HT1080 (cell line): ENCODE data around the gene SNX24. TPM values are rescaled to one million over a fixed set of nuclear protein-coding genes. Genes with fewer than 3 reads are reported as not detected.

Source experiments
- DNase-seq: peaks from one replicate; pipeline ENCODE4 v3.0.0-alpha.2; 2015; ENCODE audit warnings: low read depth
- total RNA-seq: library from RNA; depleted of rRNA; stranded (reverse); fragments of >200 nt; shearing (Covaris generic); gene quantifications from 2 replicates; pipeline ENCODE4 v1.2.3, GENCODE V29; 2014

Gene SNX24
- total RNA-seq, 1 experiment from 2014 or later = 9.3 TPM

DNA sequence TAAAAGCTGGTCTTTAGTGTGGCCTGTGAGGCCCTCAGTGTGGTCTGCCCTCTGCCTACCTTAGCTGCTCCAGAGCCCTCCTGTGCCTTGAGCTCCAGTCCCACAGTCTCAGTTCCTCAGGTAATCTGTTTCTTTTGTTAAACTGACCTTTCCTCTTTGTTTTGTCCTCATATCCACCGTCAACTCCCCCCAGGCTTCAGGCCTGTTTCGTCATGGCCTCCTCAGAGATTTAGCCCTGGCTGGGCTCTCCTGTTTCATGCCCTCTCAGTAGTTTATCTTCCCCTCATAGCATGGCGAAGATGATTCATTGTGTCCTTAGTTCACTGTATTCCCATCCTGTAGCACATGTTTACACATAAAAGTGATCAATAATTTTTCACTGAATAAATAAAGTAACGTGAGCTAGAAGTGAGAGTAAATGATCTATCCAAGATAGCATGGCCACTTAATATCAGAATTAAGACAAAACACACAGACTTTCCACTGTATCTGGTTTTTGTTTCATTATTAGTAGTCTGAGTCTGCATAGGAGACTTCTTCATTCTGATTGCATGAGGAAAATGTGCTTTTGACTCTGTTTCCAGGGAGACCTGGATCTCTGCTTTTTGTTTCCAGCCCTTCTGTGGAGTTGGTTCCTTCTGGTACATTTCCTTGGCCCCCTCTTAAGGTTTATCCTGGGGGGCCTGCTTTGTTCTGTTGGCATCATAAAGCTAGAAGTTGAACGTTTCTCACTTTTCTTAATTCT is 70.5 kb downstream of the SNX24 start:
- DNase-seq = no peak

GRCh38 chr5:122916490-122916889 is 71.1 kb downstream of the SNX24 start:
- no peak for DNase-seq

GRCh38 chr5:122919969-122920368 is 74.6 kb downstream of the SNX24 start:
- no peak for DNase-seq

GRCh38 chr5:122921826-122922225 is 76.4 kb downstream of the SNX24 start:
- no peak for DNase-seq

DNA sequence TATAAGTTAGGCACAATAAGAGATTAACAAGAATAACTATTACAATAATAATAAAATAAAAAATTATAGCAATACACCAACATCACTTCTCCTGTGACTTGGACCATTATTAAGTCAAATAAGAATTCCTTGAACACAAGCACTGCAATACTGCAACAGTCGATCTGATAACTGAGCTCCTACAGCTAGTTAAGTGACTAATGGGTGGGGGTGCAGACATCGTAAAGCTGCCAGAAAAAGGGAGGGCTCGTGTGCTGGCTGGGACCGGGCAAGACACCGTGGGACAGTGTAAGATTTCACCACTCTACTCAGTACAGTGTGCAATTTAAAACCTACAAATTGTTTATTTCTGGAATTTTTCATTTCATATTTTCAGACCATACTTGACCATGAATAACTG is 78.8 kb downstream of the SNX24 start:
- DNase-seq = no peak

- no peak for DNase-seq
Measured at GRCh38 chr5:122924719-122925395, 79.4 kb downstream of the SNX24 start.

DNA sequence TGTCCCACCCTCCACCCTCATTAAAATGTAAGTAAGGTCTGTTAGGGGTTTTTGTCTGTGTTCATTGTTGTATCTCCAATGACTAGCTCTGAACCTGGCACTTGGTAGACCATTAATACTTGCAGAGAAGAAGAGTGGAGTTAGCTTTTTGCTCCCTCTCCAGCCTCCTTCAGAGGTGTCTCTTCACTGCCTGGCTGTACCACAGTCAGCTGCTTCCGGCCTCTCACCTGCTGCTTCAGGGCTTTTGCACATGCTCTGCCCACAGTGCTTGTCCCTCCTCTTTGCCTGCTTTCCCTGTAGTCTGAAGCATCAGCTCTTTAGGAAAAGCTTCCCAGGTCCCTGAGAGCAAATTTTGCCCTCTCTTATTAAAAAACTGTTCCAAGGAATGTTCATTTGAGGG is 83.6 kb downstream of the SNX24 start:
- no peak for DNase-seq

- DNase-seq = no peak
Measured at GRCh38 chr5:122929980-122930379, 84.6 kb downstream of the SNX24 start.

DNA sequence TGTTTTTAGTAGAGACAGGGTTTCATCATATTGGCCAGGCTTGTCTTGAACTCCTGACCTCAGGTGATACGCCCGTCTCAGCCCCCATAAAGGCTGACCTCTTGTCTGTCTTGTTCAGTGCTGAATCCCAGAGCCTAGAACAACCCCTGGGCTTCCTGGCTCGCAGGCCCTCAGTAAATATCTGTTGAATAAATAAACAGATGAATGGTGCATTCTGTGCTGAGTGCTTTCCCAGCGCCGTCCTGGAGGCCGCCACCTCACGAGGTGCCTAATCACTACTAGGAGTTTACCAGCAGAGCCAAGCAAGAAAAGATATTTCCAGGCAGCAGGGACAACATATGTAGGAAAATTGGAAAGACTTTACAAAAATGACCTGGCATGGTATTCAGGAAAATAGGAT is 88.5 kb downstream of the SNX24 start:
- DNase-seq = no peak

GRCh38 chr5:122936088-122936487 is 90.7 kb downstream of the SNX24 start:
- DNase-seq = no peak

DNA sequence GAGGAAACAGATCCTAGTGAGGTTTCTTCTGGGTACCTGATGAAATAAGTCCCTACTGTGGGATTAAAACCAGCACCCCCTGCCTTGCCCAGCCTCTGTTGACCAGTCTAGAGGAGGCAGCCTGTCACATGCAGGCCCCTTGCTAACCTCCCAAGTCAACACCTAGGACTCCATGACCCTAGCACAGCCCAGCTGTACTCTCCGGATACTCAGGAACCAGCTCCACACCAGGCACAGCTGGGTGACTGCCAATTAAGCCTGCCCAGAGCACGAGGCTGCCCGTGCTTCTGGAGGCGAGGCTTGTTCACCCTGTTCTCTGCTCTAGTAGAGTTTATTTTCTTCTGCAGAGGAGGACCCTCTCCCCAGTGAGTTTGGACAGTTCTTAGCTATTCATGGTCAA is 92.5 kb downstream of the SNX24 start:
- DNase-seq = no peak

- DNase-seq = no peak
Measured at GRCh38 chr5:122940890-122941289, 95.5 kb downstream of the SNX24 start.

DNA sequence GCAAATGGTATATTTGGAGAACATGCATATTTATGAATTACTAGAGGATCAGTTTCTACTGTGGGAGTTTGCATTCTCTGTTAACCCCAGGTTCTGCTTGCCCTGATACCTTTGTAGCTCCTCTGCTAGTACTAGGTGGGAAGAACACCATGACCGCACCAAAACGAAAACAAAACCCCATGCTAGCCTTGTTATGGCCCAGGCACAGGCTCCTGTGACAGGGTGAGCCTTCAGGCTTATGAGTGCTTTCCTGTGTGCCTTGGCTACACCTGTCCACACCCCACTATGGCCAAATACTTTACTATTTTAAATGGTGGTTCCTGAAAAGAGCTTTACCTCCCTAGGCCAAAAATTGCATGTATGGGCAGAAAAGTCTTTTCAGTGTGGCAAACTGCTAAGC is 96.3 kb downstream of the SNX24 start:
- DNase-seq = no peak

DNA sequence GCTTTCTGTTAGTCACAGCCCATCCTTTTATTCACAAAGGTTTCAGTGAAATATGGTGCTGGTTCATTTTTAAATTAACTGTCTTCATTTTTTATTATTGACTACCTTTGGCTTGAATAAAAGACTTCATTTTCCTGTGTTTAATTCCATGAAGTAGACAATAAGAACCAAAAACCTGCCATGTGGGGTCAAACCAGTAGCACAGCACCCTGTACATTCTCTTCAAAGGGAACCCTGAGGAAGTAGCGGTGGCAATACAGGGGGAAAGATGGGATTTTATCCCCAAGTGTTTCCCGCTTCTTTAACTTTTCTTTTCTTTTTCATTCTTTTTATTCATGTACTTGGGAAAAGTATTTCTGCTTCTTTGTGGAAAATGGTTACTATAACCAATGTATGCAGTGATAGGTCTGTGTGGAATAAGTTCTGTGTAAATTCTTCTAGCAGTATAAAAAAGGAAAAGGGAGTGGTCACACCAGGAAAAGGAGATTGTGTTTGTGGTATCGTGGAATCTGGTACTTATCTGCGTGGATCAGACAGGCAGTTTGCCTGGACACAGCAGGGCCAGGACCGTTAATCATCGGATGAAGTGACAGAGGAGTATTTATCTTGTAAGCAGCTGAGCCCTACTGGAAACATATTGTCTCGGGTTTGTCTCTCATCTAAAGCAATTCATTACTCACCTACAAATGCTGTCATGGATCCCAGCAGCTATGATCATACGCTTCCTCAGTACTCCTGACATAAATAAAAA is 96.9 kb downstream of the SNX24 start:
- peak; percentile 14 for DNase-seq

DNA sequence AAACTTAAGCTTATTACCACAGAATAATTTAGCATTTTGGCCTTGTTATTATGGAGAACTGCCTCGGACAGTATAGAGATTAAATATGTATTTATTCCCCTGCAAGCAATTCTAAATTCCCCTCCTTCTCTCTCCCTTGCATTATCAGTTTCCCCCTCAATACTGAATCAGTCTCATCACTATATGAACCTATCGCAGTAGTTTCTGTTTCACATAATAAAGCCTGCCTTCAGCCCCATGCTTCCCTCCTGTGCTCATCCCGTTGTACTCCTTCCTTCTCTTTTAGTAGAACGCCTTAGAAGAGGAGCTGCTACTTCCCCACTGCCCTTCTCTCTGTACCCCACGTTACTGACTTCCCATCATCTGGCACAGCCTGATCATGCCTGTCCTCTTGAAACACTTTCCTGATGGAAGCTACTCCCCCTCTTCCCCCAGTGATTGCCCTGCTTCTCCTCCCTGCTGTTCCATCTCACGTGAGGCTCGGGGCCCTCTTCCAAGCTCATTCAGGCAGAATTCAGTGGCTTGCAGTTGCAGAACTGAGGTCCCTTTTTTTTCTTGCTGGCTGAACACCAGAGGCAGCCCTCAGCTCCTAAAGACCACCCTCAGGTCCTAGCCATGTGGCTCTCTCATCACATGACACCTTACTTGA is 97.8 kb downstream of the SNX24 start:
- DNase-seq = no peak

DNA sequence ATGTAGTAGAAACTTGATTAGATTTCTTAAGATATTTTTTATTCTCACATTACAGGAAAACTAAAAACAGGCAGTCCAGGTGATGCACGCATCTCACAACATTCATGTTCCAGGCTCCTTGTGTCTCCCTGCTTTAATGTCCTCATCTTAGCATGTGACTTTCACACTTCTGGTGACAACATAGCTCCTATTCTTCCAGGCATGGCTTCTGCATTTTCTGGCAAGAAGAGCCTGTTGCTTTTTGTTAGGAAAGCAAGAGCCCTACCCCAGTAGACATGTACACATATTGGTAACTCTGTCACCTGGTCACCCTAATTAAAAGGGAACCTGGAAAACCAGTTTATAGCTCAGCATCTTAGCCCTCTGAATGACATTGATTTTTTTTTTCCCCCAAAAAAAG is 98.6 kb downstream of the SNX24 start:
- DNase-seq = no peak

DNA sequence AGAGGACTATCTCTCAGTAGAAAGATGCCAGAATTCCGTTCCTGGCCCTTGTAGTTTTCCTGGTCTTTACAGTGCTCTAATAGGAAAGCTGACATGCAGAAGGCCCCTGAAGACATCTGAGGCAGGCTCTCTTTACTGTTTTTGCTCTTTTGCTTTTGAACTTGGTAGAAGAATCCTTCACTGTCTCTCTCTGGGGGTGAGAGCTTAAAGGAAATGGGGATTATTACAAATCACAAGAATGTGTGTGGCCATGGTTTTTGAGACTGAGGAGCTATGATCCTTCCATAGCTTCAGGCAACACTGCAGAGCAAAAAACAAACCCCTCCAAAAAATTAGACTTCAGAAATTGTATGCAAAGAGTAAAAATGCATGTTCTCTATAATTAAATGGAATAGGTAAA is 102.0 kb downstream of the SNX24 start:
- no peak for DNase-seq

DNA sequence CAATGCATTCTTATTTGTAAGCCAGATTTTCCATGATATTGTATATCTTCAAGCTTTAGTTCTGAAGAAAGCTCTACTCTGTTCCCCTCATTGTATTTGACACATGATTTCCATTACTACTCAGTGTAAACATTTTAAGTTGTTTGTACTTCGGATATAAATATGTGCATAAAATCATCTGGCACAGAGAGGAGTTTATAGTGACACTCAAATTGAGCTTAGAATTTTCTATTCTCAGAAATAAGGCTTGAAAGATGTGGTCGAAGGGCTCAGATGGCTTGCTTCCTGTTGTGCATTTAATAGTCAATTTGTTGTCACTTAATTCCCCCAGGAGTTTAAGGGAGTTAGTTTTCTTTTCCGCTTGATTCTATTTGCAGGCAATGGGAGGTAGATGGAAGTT is 102.4 kb downstream of the SNX24 start:
- no peak for DNase-seq

DNA sequence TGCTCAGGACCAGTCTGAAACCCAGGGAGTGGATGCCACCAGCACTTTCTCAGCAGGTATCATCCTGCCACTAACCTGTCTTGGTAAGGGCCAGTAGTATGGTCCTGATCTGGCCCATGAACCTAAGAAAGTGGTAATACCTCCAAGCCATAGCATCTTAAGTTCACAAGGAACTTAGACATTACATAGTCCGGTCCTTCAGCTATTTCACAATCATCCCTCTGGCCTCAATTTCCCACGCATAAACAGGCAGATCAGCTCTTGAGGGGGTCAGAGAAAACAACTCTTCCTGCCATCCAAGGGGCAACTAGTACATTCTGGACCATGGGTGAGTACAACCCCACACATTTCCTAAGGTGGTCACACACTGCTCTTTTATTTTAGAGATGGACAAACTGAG is 102.9 kb downstream of the SNX24 start:
- DNase-seq = no peak

DNA sequence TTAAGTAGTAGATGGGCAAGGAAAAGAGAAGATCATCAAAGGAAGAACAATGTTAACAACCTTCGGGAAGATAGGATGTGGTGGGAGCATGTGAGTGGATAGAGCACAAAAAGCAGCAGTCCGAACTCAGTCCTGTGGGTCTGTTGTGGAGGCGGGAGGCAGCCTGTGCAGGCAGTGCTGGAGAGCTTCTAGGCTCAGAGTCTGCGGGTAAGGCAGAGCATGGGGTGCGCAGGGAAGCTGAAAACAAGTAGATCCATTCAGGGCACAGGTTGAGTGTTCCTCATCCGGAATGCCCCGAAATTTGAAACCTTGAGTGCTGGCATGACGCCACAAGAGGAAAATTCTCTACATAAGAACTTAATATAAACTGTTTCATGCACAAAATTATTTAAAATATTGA is 106.2 kb downstream of the SNX24 start:
- no peak for DNase-seq

DNA sequence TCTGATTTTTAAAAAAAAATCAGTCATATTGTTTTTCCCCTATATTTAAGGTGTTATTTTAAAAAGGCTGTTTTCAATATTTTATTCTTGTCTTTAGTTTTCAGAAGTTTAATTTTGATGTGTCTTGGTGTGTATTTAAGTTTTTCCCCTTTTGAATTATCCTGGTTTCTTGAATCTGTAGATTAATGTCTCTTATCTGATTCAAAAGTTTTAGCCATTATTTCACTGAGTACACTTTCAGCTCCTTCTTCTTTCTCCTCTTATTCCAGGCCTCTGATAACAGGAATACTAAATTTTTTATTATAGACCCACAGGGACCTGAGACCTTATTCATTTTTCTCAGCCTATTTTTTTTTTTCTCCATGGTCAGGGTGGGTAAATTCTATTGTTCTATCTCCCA is 109.3 kb downstream of the SNX24 start:
- DNase-seq = no peak

- no peak for DNase-seq
Measured at GRCh38 chr5:122957457-122957856, 112.0 kb downstream of the SNX24 start.
